H9 (cell line): Measurements from ENCODE around the gene SPINT3. TPM values are rescaled to one million over a fixed set of nuclear protein-coding genes. Genes with fewer than 3 reads are reported as not detected.

Source experiments
- DNase-seq: peaks from one replicate; pipeline ENCODE4 v3.0.0-alpha.2; 2017
- H2AFZ ChIP-seq: one replicate; pipeline ENCODE4 v1.6.1; 2013; ENCODE audit warnings: mild to moderate bottlenecking, low read length, control low read depth, moderate library complexity
- H2AK5ac ChIP-seq: 2 replicates; pipeline ENCODE4 v1.6.1; 2013; ENCODE audit warnings: low read length, control low read depth, mixed read lengths; ENCODE audit not compliant: insufficient read length
- H2BK120ac ChIP-seq: one replicate; pipeline ENCODE4 v1.6.1; 2013; ENCODE audit warnings: low read depth, mild to moderate bottlenecking, low read length, control low read depth, inconsistent platforms; ENCODE audit not compliant: poor library complexity, severe bottlenecking
- H2BK12ac ChIP-seq: 2 replicates; pipeline ENCODE4 v1.6.1; 2013; ENCODE audit warnings: low read length, control low read depth, mixed read lengths, low read depth; ENCODE audit not compliant: insufficient read length
- H2BK15ac ChIP-seq: 2 replicates; pipeline ENCODE4 v1.6.1; 2013; ENCODE audit warnings: low read depth, low read length, control low read depth
- H2BK20ac ChIP-seq: one replicate; pipeline ENCODE4 v1.6.1; 2013; ENCODE audit warnings: low read depth, mild to moderate bottlenecking, low read length, control low read depth, inconsistent platforms; ENCODE audit not compliant: poor library complexity, severe bottlenecking
- H2BK5ac ChIP-seq: 2 replicates; pipeline ENCODE4 v1.6.1; 2013; ENCODE audit warnings: low read length, control low read depth, mixed read lengths; ENCODE audit not compliant: insufficient read length
- H3K14ac ChIP-seq: 2 replicates; pipeline ENCODE4 v1.6.1; 2013; ENCODE audit warnings: low read length, control low read depth; ENCODE audit not compliant: insufficient read depth
- H3K18ac ChIP-seq: 2 replicates; pipeline ENCODE4 v1.6.1; 2013; ENCODE audit warnings: low read depth, mild to moderate bottlenecking, mixed read lengths, low read length, control low read depth; ENCODE audit not compliant: insufficient read length
- H3K23ac ChIP-seq: 2 replicates; pipeline ENCODE4 v1.6.1; 2013; ENCODE audit warnings: low read length, control low read depth, mixed read lengths, low read depth; ENCODE audit not compliant: insufficient read length
- H3K23me2 ChIP-seq: 2 replicates; pipeline ENCODE4 v1.6.1; 2013; ENCODE audit warnings: low read depth, mild to moderate bottlenecking, mixed read lengths, low read length, control low read depth; ENCODE audit not compliant: insufficient read length, poor library complexity, severe bottlenecking
- H3K27ac ChIP-seq: 2 replicates; pipeline ENCODE4 v1.5.1; 2013; ENCODE audit warnings: low read length, control low read depth, mixed read lengths, low read depth; ENCODE audit not compliant: insufficient read length
- H3K27me3 ChIP-seq: 2 replicates; pipeline ENCODE4 v1.6.1; 2013; ENCODE audit warnings: low read length, control low read depth, inconsistent platforms; ENCODE audit not compliant: insufficient read depth
- H3K4ac ChIP-seq: 2 replicates; pipeline ENCODE4 v1.6.1; 2013; ENCODE audit warnings: low read depth, mild to moderate bottlenecking, control low read depth, inconsistent platforms, low read length, moderate library complexity
- H3K4me1 ChIP-seq: 2 replicates; pipeline ENCODE4 v1.6.1; 2013; ENCODE audit warnings: low read length, control low read depth, inconsistent platforms; ENCODE audit not compliant: insufficient read depth
- H3K4me2 ChIP-seq: 2 replicates; pipeline ENCODE4 v1.6.1; 2013; ENCODE audit warnings: low read length, control low read depth, mixed read lengths; ENCODE audit not compliant: insufficient read length, insufficient read depth
- H3K56ac ChIP-seq: 2 replicates; pipeline ENCODE4 v1.6.1; 2013; ENCODE audit warnings: low read depth, mild to moderate bottlenecking, mixed read lengths, low read length, control low read depth; ENCODE audit not compliant: insufficient read length
- H3K79me1 ChIP-seq: 2 replicates; pipeline ENCODE4 v1.6.1; 2013; ENCODE audit warnings: low read depth, mild to moderate bottlenecking, moderate library complexity, low read length, control low read depth, inconsistent platforms; ENCODE audit not compliant: insufficient read depth, poor library complexity, severe bottlenecking
- H3K79me2 ChIP-seq: 2 replicates; pipeline ENCODE4 v1.6.1; 2013; ENCODE audit warnings: low read length, control low read depth, inconsistent platforms; ENCODE audit not compliant: insufficient read depth
- H3K9ac ChIP-seq: 2 replicates; pipeline ENCODE4 v1.6.1; 2013; ENCODE audit warnings: low read length, control low read depth, mixed read lengths; ENCODE audit not compliant: insufficient read length; ENCODE audit errors: extremely low read depth
- H3K9me3 ChIP-seq: one replicate; pipeline ENCODE4 v1.6.1; 2013; ENCODE audit warnings: low read depth, low read length, inconsistent platforms; ENCODE audit not compliant: control insufficient read depth
- H3T11ph ChIP-seq: one replicate; pipeline ENCODE4 v1.6.1; 2013; ENCODE audit warnings: mild to moderate bottlenecking, low read length, control low read depth, inconsistent platforms
- H4K20me1 ChIP-seq: one replicate; pipeline ENCODE4 v1.6.1; 2013; ENCODE audit not compliant: control insufficient read depth, insufficient read length, insufficient read depth
- H4K5ac ChIP-seq: 2 replicates; pipeline ENCODE4 v1.6.1; 2013; ENCODE audit warnings: low read depth, mild to moderate bottlenecking, mixed read lengths, low read length, control low read depth; ENCODE audit not compliant: insufficient read length
- H4K8ac ChIP-seq: replicated peaks from 2 replicates; pipeline ENCODE4 v1.6.1; 2013; ENCODE audit warnings: low read length, control low read depth, mixed read lengths, low read depth; ENCODE audit not compliant: insufficient read length
- H4K91ac ChIP-seq: 2 replicates; pipeline ENCODE4 v1.6.1; 2013; ENCODE audit warnings: low read depth, mild to moderate bottlenecking, moderate library complexity, mixed read lengths, low read length, control low read depth; ENCODE audit not compliant: insufficient read length
- H3K27ac Mint-ChIP-seq, 3 experiments: 2 replicates in 2 of 3; 3 replicates in 1 of 3; pipeline ENCODE4 v1.8.0; 2020 to 2021; ENCODE audit warnings: mixed read lengths in 3 of 3, mild to moderate bottlenecking in 1 of 3, moderate library complexity in 1 of 3
- H3K27me3 Mint-ChIP-seq: 2 replicates; pipeline ENCODE4 v1.8.0; 2021; ENCODE audit warnings: low read depth, mild to moderate bottlenecking, moderate library complexity, mixed read lengths
- H3K36me3 Mint-ChIP-seq, 3 experiments: 2 replicates in 2 of 3; 3 replicates in 1 of 3; pipeline ENCODE4 v1.8.0; 2020 to 2021; ENCODE audit warnings: low read depth in 3 of 3, mixed read lengths in 3 of 3; ENCODE audit not compliant: insufficient read depth in 1 of 3
- H3K4me1 Mint-ChIP-seq, 2 experiments: 2 replicates each; pipeline ENCODE4 v1.8.0; 2020; ENCODE audit warnings: mixed read lengths in 2 of 2
- H3K4me3 Mint-ChIP-seq, 2 experiments: 2 replicates in 1 of 2; 3 replicates in 1 of 2; pipeline ENCODE4 v1.8.0; 2020 to 2021; ENCODE audit warnings: mild to moderate bottlenecking in 2 of 2, mixed read lengths in 2 of 2, moderate library complexity in 1 of 2
- H3K9me3 Mint-ChIP-seq, 2 experiments: 2 replicates in 1 of 2; 3 replicates in 1 of 2; pipeline ENCODE4 v1.8.0; 2020; ENCODE audit warnings: mild to moderate bottlenecking in 2 of 2, mixed read lengths in 2 of 2, moderate library complexity in 1 of 2
- CTCF ChIP-seq: fragments of 200-600 bp; sonication (generic); conservative IDR thresholded peaks from 3 replicates; pipeline ENCODE4 v1.8.0; 2021; ENCODE audit warnings: antibody characterized with exemption, mild to moderate bottlenecking
- WGBS: extraction: QIAGEN DNeasy Blood & Tissue Kit; methylation state at CpG from one replicate; pipeline ENCODE4 v1.1.7; 2013; ENCODE audit warnings: missing lambda C conversion rate, low lambda C conversion rate, mixed read lengths; ENCODE audit not compliant: insufficient read length; ENCODE audit errors: extremely low coverage; 5-methylcytosine and 5-hydroxymethylcytosine counted together
- total RNA-seq: library from RNA; stranded (reverse); gene quantifications from 2 replicates; pipeline ENCODE4 v1.2.1, GENCODE V29; 2021

SPINT3 gene
- total RNA-seq, 1 experiment from 2014 or later, result not detected

GRCh38 chr20:45500022-45500421 is 15.4 kb downstream of the SPINT3 start:
- Mint-ChIP-seq H3K27me3 (peaks cover 7% of the 10 kb centered on the region), H3K27ac (no peak overlapping the region), H3K36me3 (no peaks in the 10 kb centered on the region), H3K4me3 (no peak overlapping the region), H3K4me1 (peaks cover 6 to 7% of the 10 kb centered on the region in 2 experiments), H3K9me3 (no peaks in the 10 kb centered on the region)
- H4K5ac ChIP-seq, result no peak overlapping the region
- H3K18ac ChIP-seq, result no peak overlapping the region
- no peak overlapping the region for H2AK5ac ChIP-seq
- no peak overlapping the region for H3K56ac ChIP-seq
- H2AFZ ChIP-seq, result no peak overlapping the region
- H3K14ac ChIP-seq, result no peak overlapping the region
- no peak overlapping the region for H3K4ac ChIP-seq
- no peak overlapping the region for H4K91ac ChIP-seq
- H3K9ac ChIP-seq, result no peak overlapping the region
- H3K79me2 ChIP-seq, result no peaks in the 10 kb centered on the region
- H4K8ac ChIP-seq, result no peak overlapping the region
- H2BK20ac ChIP-seq, result no peak overlapping the region
- H3K4me1 ChIP-seq, result no peaks in the 10 kb centered on the region
- H2BK120ac ChIP-seq, result no peak overlapping the region
- H3K23me2 ChIP-seq, result no peaks in the 10 kb centered on the region
- no peak overlapping the region for H3K27ac ChIP-seq
- no peaks in the 10 kb centered on the region for H3K79me1 ChIP-seq
- no CpG with 5 or more reads among the region's 6 CpGs for WGBS
- H3T11ph ChIP-seq, result no peak overlapping the region
- no peak overlapping the region for H2BK5ac ChIP-seq
- H3K9me3 ChIP-seq, result no peaks in the 10 kb centered on the region
- no peaks in the 10 kb centered on the region for H4K20me1 ChIP-seq
- H3K23ac ChIP-seq, result no peak overlapping the region
- no peak for TF ChIP-seq CTCF
- no peak overlapping the region for H2BK15ac ChIP-seq
- H3K4me2 ChIP-seq, result no peak overlapping the region
- H2BK12ac ChIP-seq, result no peak overlapping the region
- no peaks in the 10 kb centered on the region for H3K27me3 ChIP-seq
- DNase-seq, result no peak
